KMS-11 (cell line): ENCODE data around the gene SLC2A9.

Experiments
- H2AFZ ChIP-seq: fragments of 200-600 bp; sonication (generic); 2 replicates; pipeline ENCODE4 v1.6.1; 2016; ENCODE audit warnings: antibody characterized with exemption, mixed run types, low read depth
- H3K27ac ChIP-seq: fragments of 200-600 bp; sonication (generic); 2 replicates; pipeline ENCODE4 v1.6.1; 2016; ENCODE audit warnings: mild to moderate bottlenecking, mixed run types
- H3K27me3 ChIP-seq: fragments of 200-600 bp; sonication (generic); 2 replicates; pipeline ENCODE4 v1.6.1; 2017; ENCODE audit warnings: mild to moderate bottlenecking, low read depth, mixed run types, moderate library complexity; ENCODE audit not compliant: insufficient read depth
- H3K36me3 ChIP-seq: fragments of 200-600 bp; sonication (generic); 2 replicates; pipeline ENCODE4 v1.6.1; 2017; ENCODE audit warnings: mild to moderate bottlenecking, mixed run types; ENCODE audit not compliant: insufficient read depth
- H3K4me1 ChIP-seq: fragments of 200-600 bp; sonication (generic); 2 replicates; pipeline ENCODE4 v1.6.1; 2016; ENCODE audit warnings: mild to moderate bottlenecking, low read depth, mixed run types; ENCODE audit not compliant: poor library complexity, severe bottlenecking
- H3K4me2 ChIP-seq: fragments of 200-600 bp; sonication (generic); 2 replicates; pipeline ENCODE4 v1.7.0; 2016; ENCODE audit warnings: mild to moderate bottlenecking, mixed run types
- H3K4me3 ChIP-seq: fragments of 200-600 bp; sonication (generic); IDR thresholded peaks from 2 replicates; pipeline ENCODE4 v1.6.1; 2017; ENCODE audit warnings: low read depth, low read length, mixed read lengths; ENCODE audit not compliant: insufficient read depth
- H3K79me2 ChIP-seq: fragments of 200-600 bp; sonication (generic); 2 replicates; pipeline ENCODE4 v1.6.1; 2016; ENCODE audit warnings: low read depth, mixed run types; ENCODE audit not compliant: insufficient read depth
- H3K9ac ChIP-seq: fragments of 200-600 bp; sonication (generic); 2 replicates; pipeline ENCODE4 v1.6.1; 2016; ENCODE audit warnings: mild to moderate bottlenecking, mixed run types
- H4K20me1 ChIP-seq: fragments of 200-600 bp; sonication (generic); 2 replicates; pipeline ENCODE4 v1.6.1; 2016; ENCODE audit warnings: mild to moderate bottlenecking, mixed run types; ENCODE audit not compliant: insufficient read depth
- CTCF ChIP-seq: fragments of 200-600 bp; sonication (generic); conservative IDR thresholded peaks from 2 replicates; pipeline ENCODE4 v1.6.1; 2017; ENCODE audit warnings: low read depth, mild to moderate bottlenecking, antibody characterized with exemption, low read length, moderate library complexity, mixed read lengths

Gene SLC2A9

GRCh38 chr4:10001757-10002156 lies 19.5 kb downstream of the SLC2A9 start:
- TF ChIP-seq CTCF: no peak
- H3K4me1 ChIP-seq: no peaks in the 10 kb centered on the region
- H3K27ac ChIP-seq: no peak overlapping the region

GRCh38 chr4:9999956-10000561 lies 21.2 kb downstream of the SLC2A9 start:
- no peak overlapping the region for H2AFZ ChIP-seq
- no peak overlapping the region for H3K9ac ChIP-seq
- H3K36me3 ChIP-seq: no peaks in the 10 kb centered on the region
- H3K4me2 ChIP-seq: no peak overlapping the region
- no peaks in the 10 kb centered on the region for H3K79me2 ChIP-seq
- no peak overlapping the region for H3K4me3 ChIP-seq
- no peaks in the 10 kb centered on the region for H4K20me1 ChIP-seq
- no peak overlapping the region for H3K27ac ChIP-seq
- H3K27me3 ChIP-seq: no peaks in the 10 kb centered on the region
- TF ChIP-seq CTCF: no peak
- H3K4me1 ChIP-seq: no peaks in the 10 kb centered on the region

More at GRCh38 chr4:10001757-10002156, 19.5 kb downstream of the SLC2A9 start:
- no peak overlapping the region for H3K4me3 ChIP-seq
- H3K79me2 ChIP-seq: no peaks in the 10 kb centered on the region
- no peak overlapping the region for H3K9ac ChIP-seq
- H3K36me3 ChIP-seq: no peaks in the 10 kb centered on the region
- no peaks in the 10 kb centered on the region for H4K20me1 ChIP-seq
- no peaks in the 10 kb centered on the region for H3K27me3 ChIP-seq
- H3K4me2 ChIP-seq: no peak overlapping the region
- no peak overlapping the region for H2AFZ ChIP-seq

- Histone ChIP-seq H3K4me3 (no peak overlapping the region), H3K4me1 (no peaks in the 10 kb centered on the region), H3K79me2 (no peaks in the 10 kb centered on the region), H3K9ac (no peak overlapping the region), H4K20me1 (no peaks in the 10 kb centered on the region), H3K36me3 (no peaks in the 10 kb centered on the region), H3K4me2 (no peak overlapping the region), H3K27me3 (no peaks in the 10 kb centered on the region), H2AFZ (no peak overlapping the region), H3K27ac (no peak overlapping the region)
- no peak for TF ChIP-seq CTCF
Measured at GRCh38 chr4:9997886-9998285, 23.4 kb downstream of the SLC2A9 start.

- Histone ChIP-seq H3K9ac (no peak overlapping the region), H3K4me2 (no peak overlapping the region), H2AFZ (no peak overlapping the region), H3K4me3 (no peak overlapping the region), H3K79me2 (no peaks in the 10 kb centered on the region), H3K36me3 (no peaks in the 10 kb centered on the region), H3K27ac (no peak overlapping the region), H3K4me1 (no peaks in the 10 kb centered on the region), H3K27me3 (no peaks in the 10 kb centered on the region), H4K20me1 (no peaks in the 10 kb centered on the region)
- TF ChIP-seq CTCF: no peak
Measured at GRCh38 chr4:9996319-9997110, 24.8 kb downstream of the SLC2A9 start.
